Natural killer cell treated with Interleukin-12 subunit alpha and Interleukin-12 subunit beta and Interleukin-15 and Interleukin-18, amount 100 ng/mL, for 72 hours (primary cell): ENCODE measurements around the gene GRID2. TPM values are rescaled to one million over a fixed set of nuclear protein-coding genes. Genes with fewer than 3 reads are reported as not detected.

Experiments
- ATAC-seq, 2 donors: fragments of 150-1000 bp; cut with Tn5 transposase in 1 of 2; sonication (Bioruptor Pico), chemical (Tn5 transposase) in 1 of 2; 2 replicates each; pipeline ENCODE4 v1.10.0; 2021
- DNase-seq: peaks from one replicate; pipeline ENCODE4 v3.0.0; 2022; ENCODE audit warnings: low spot score
- H3K27ac Mint-ChIP-seq, 2 donors: 1 replicate in 1 of 2; 2 replicates in 1 of 2; pipeline ENCODE4 v1.8.0; 2022; ENCODE audit warnings: mixed read lengths in 2 of 2, mild to moderate bottlenecking in 1 of 2, moderate library complexity in 1 of 2
- H3K27me3 Mint-ChIP-seq, 2 donors: 1 replicate in 1 of 2; 2 replicates in 1 of 2; pipeline ENCODE4 v1.8.0; 2022; ENCODE audit warnings: mixed read lengths in 2 of 2
- H3K36me3 Mint-ChIP-seq: one replicate; pipeline ENCODE4 v1.8.0; 2022; ENCODE audit warnings: mixed read lengths
- H3K4me1 Mint-ChIP-seq, 2 donors: 1 replicate in 1 of 2; 2 replicates in 1 of 2; pipeline ENCODE4 v1.8.0; 2022; ENCODE audit warnings: low read depth in 2 of 2, mixed read lengths in 2 of 2, mild to moderate bottlenecking in 1 of 2
- H3K4me3 Mint-ChIP-seq: one replicate; pipeline ENCODE4 v1.8.0; 2022; ENCODE audit warnings: mixed read lengths
- H3K9me3 Mint-ChIP-seq: 2 replicates; pipeline ENCODE4 v1.8.0; 2022; ENCODE audit warnings: mixed read lengths
- total RNA-seq, 2 donors: library from RNA; stranded (reverse); gene quantifications; one replicate each; pipeline ENCODE4 v1.2.3, GENCODE V29; 2022

GRID2 gene
- total RNA-seq, 2 donors from 2014 or later = not detected

- Mint-ChIP-seq H3K4me3 (no peak overlapping the region), H3K36me3 (no peaks in the 10 kb centered on the region)
- no peak for ATAC-seq
These were observed 664.8 kb downstream of the GRID2 start for GRCh38 chr4:92968556-92968955.

GRCh38 chr4:92968996-92969395 is 665.2 kb downstream of the GRID2 start:
- H3K36me3 Mint-ChIP-seq = no peaks in the 10 kb centered on the region
- DNase-seq (no peak), ATAC-seq (no peak)
- H3K27me3 Mint-ChIP-seq = no peaks in the 10 kb centered on the region
- peaks cover 6% of the 10 kb centered on the region for H3K9me3 Mint-ChIP-seq
- H3K4me3 Mint-ChIP-seq = no peak overlapping the region
- no peak overlapping the region for H3K27ac Mint-ChIP-seq
- H3K4me1 Mint-ChIP-seq = no peaks in the 10 kb centered on the region

More at GRCh38 chr4:92968556-92968955, 664.8 kb downstream of the GRID2 start:
- H3K27me3 Mint-ChIP-seq = no peaks in the 10 kb centered on the region
- no peak overlapping the region for H3K27ac Mint-ChIP-seq
- H3K4me1 Mint-ChIP-seq = no peaks in the 10 kb centered on the region
- peaks cover 6% of the 10 kb centered on the region for H3K9me3 Mint-ChIP-seq
- DNase-seq = no peak

DNA sequence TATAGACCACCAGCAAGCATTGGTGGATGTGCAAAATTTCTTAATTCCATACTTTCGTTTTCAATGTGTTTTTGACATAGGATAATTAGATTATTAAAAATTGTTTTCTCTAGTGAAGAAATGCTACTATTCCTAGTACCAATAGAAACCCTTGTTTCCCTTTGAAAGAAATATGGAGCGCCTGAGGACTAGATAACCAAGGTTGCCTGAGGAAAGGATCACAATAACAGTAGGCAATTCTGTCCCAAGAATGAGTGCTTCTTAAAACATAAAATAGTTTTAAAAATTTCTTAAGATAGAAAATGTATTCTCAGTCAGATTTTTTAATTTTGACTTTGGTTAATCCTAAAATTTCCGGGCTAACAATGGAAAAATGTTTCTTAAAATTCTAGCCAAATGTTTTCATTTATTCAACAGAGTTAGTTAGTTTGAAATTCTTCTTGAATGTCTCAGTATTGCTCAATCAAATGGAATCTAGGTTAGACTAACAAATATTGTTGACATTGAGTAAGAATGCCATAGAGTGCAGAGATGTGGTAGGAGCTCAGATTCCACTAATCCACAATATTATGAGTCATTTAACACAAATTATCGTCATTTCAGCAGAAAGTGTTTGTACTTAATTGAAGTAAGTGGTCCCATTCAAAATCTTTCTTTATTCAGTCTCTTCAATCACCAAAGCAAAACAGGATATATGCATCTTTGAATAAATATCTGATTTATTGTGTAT is 666.0 kb downstream of the GRID2 start:
- Mint-ChIP-seq H3K36me3 (no peaks in the 10 kb centered on the region), H3K9me3 (peaks cover 6% of the 10 kb centered on the region), H3K27ac (no peak overlapping the region), H3K4me1 (no peaks in the 10 kb centered on the region), H3K27me3 (no peaks in the 10 kb centered on the region), H3K4me3 (no peak overlapping the region)
- ATAC-seq (no peak), DNase-seq (no peak)

- H3K4me1 Mint-ChIP-seq = no peaks in the 10 kb centered on the region
- no peaks in the 10 kb centered on the region for H3K27me3 Mint-ChIP-seq
- H3K9me3 Mint-ChIP-seq = peaks cover 6% of the 10 kb centered on the region
- no peak overlapping the region for H3K27ac Mint-ChIP-seq
- H3K4me3 Mint-ChIP-seq = no peak overlapping the region
- H3K36me3 Mint-ChIP-seq = no peaks in the 10 kb centered on the region
- ATAC-seq = no peak
- no peak for DNase-seq
These were observed 667.2 kb downstream of the GRID2 start for GRCh38 chr4:92970996-92971395.

DNA sequence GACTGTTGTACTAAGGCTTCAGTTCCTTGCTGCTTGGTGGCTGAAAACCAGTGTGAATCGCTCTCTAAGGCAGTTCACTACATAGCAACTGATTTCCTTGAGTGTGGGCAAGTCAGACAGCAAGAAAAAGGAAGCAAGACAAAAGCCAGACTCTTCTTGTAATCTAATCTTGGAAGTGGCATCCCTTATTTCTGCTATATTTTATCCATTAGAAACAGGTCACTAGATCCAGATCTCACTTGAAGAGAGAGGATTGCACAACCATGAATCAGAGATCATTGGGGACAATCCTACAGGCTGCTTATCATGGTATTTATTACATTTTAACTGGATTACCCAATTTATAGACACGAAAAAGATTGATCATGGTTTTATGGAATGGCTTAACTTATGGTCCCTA is 684.5 kb downstream of the GRID2 start:
- no peaks in the 10 kb centered on the region for H3K4me1 Mint-ChIP-seq
- no peak overlapping the region for H3K27ac Mint-ChIP-seq
- ATAC-seq (no peak), DNase-seq (no peak)
- no peaks in the 10 kb centered on the region for H3K36me3 Mint-ChIP-seq
- no peak overlapping the region for H3K4me3 Mint-ChIP-seq
- H3K27me3 Mint-ChIP-seq = no peaks in the 10 kb centered on the region
- peaks cover 9% of the 10 kb centered on the region for H3K9me3 Mint-ChIP-seq

GRCh38 chr4:92992758-92993157 is 689.0 kb downstream of the GRID2 start:
- Mint-ChIP-seq H3K4me1 (no peaks in the 10 kb centered on the region), H3K36me3 (no peaks in the 10 kb centered on the region), H3K4me3 (no peak overlapping the region), H3K9me3 (peaks cover 2% of the 10 kb centered on the region), H3K27me3 (no peaks in the 10 kb centered on the region), H3K27ac (no peak overlapping the region)
- ATAC-seq (no peak), DNase-seq (no peak)

DNA sequence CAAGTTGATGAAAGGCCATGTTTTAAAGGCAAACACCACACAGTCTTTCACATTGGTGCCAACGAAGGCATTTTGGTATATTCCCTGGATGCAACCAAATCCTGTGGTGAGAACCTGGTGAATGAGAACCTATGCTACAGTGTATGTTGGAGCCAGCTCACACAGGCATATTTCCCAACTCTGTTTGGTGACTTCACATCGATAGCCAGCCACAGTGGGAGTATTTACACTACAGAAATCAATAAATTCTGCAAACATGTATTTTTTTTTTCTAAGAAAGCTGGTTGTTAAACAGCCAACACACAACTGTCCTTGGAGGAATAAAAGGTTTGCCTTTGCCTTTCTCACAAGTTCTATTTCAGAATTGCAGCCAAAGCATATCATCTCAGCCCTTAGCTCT is 691.0 kb downstream of the GRID2 start:
- no peak for ATAC-seq
- no peaks in the 10 kb centered on the region for H3K4me1 Mint-ChIP-seq
- no peaks in the 10 kb centered on the region for H3K9me3 Mint-ChIP-seq
- no peak overlapping the region for H3K27ac Mint-ChIP-seq
- H3K36me3 Mint-ChIP-seq = no peaks in the 10 kb centered on the region
- H3K27me3 Mint-ChIP-seq = no peaks in the 10 kb centered on the region
- DNase-seq = no peak
- H3K4me3 Mint-ChIP-seq = no peak overlapping the region

DNA sequence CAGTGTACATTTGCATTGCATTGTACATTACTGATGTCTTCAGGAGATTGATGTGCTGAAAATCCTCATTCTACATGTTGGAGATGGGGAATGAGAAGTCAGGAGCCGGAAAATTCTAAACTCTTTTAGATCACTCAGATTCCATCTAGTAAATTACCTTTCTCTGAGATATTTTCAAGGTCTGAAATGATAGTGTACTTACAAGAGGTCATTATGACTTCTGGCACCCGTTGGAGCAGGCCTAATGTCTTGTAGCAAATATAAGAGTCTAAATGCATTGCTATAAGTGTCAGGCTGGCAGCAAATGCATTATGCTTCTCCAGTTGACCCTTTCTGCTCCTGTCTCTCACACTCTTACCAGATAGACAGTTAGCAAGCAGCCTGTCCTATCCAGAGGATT is 692.8 kb downstream of the GRID2 start:
- DNase-seq (no peak), ATAC-seq (no peak)
- Mint-ChIP-seq H3K9me3 (no peaks in the 10 kb centered on the region), H3K4me3 (no peak overlapping the region), H3K27ac (no peak overlapping the region), H3K36me3 (no peaks in the 10 kb centered on the region), H3K4me1 (no peaks in the 10 kb centered on the region), H3K27me3 (no peaks in the 10 kb centered on the region)

GRCh38 chr4:93000910-93001309 is 697.1 kb downstream of the GRID2 start:
- ATAC-seq (no peak), DNase-seq (no peak)
- H3K4me3 Mint-ChIP-seq = no peak overlapping the region
- H3K27me3 Mint-ChIP-seq = no peaks in the 10 kb centered on the region
- peaks cover 4% of the 10 kb centered on the region for H3K9me3 Mint-ChIP-seq
- peaks cover 6% of the 10 kb centered on the region for H3K36me3 Mint-ChIP-seq
- H3K27ac Mint-ChIP-seq = no peak overlapping the region
- H3K4me1 Mint-ChIP-seq = no peaks in the 10 kb centered on the region

GRCh38 chr4:93002240-93002639 is 698.5 kb downstream of the GRID2 start:
- Mint-ChIP-seq H3K27me3 (no peaks in the 10 kb centered on the region), H3K27ac (no peak overlapping the region), H3K4me1 (no peaks in the 10 kb centered on the region), H3K4me3 (no peak overlapping the region), H3K9me3 (peaks cover 4% of the 10 kb centered on the region), H3K36me3 (peaks cover 6% of the 10 kb centered on the region)
- DNase-seq (no peak), ATAC-seq (no peak)

DNA sequence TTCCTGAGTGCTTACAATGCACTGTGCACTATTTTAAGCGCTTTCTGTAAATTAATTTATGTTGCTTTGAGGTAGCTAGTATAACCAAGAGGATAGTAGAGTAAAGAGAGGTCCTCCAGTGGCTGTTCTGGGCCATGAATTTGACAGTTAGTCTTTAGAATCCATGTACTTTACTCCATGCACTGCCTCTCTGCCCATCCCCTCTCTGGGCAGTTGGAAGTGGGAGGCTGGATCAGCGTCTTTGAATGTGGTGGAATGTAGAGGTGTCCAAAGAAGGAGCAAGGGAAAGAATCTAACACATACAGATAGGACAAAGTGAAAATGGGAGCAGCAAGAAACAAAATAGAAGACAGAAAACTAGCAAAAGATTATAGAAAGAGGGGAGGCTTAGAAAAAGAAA is 712.6 kb downstream of the GRID2 start:
- H3K4me1 Mint-ChIP-seq = no peaks in the 10 kb centered on the region
- H3K27ac Mint-ChIP-seq = no peak overlapping the region
- DNase-seq (no peak), ATAC-seq (no peak)
- H3K36me3 Mint-ChIP-seq = peaks cover 11% of the 10 kb centered on the region
- H3K9me3 Mint-ChIP-seq = peaks cover 18% of the 10 kb centered on the region
- H3K27me3 Mint-ChIP-seq = no peaks in the 10 kb centered on the region
- H3K4me3 Mint-ChIP-seq = no peak overlapping the region

- H3K27me3 Mint-ChIP-seq = no peaks in the 10 kb centered on the region
These were observed 714.5 kb downstream of the GRID2 start for GRCh38 chr4:93018243-93018642.

GRCh38 chr4:93018806-93019205 is 715.0 kb downstream of the GRID2 start:
- H3K27me3 Mint-ChIP-seq = no peaks in the 10 kb centered on the region
- ATAC-seq (no peak), DNase-seq (no peak)
- H3K36me3 Mint-ChIP-seq = peaks cover 11% of the 10 kb centered on the region
- H3K27ac Mint-ChIP-seq = no peak overlapping the region
- H3K9me3 Mint-ChIP-seq = peaks cover 15% of the 10 kb centered on the region
- H3K4me3 Mint-ChIP-seq = no peak overlapping the region
- no peaks in the 10 kb centered on the region for H3K4me1 Mint-ChIP-seq

More at GRCh38 chr4:93018243-93018642, 714.5 kb downstream of the GRID2 start:
- ATAC-seq (no peak), DNase-seq (no peak)
- H3K9me3 Mint-ChIP-seq = peaks cover 15% of the 10 kb centered on the region
- H3K27ac Mint-ChIP-seq = no peak overlapping the region
- no peaks in the 10 kb centered on the region for H3K4me1 Mint-ChIP-seq
- H3K4me3 Mint-ChIP-seq = no peak overlapping the region
- H3K36me3 Mint-ChIP-seq = peaks cover 11% of the 10 kb centered on the region

DNA sequence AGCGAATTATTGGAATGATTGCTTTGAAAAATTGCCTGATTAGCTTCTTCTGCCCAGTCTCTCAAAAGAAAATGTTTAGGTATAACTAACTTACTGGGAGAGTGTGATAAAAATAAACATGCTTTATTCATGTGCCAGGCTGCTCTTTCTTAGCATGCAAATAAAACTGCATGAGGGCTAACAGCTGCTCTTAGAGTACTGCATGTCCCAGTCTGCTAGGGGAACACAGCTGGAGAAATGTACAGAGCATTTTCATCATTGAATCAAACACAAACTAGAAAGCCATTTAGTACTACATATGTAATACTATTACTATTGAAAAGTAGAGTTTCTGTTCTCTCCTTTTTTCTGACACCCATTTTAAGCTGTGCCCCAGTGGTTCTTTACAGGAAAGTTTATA is 726.0 kb downstream of the GRID2 start:
- H3K4me3 Mint-ChIP-seq = no peak overlapping the region
- DNase-seq (no peak), ATAC-seq (no peak)
- H3K27me3 Mint-ChIP-seq = no peaks in the 10 kb centered on the region
- H3K36me3 Mint-ChIP-seq = peaks cover 10% of the 10 kb centered on the region
- H3K4me1 Mint-ChIP-seq = no peaks in the 10 kb centered on the region
- peaks cover 18% of the 10 kb centered on the region for H3K9me3 Mint-ChIP-seq
- H3K27ac Mint-ChIP-seq = no peak overlapping the region

GRCh38 chr4:93030670-93031069 is 726.9 kb downstream of the GRID2 start:
- H3K4me3 Mint-ChIP-seq = no peak overlapping the region
- no peak for ATAC-seq
- H3K36me3 Mint-ChIP-seq = peaks cover 10% of the 10 kb centered on the region
- H3K27ac Mint-ChIP-seq = no peak overlapping the region
- no peaks in the 10 kb centered on the region for H3K4me1 Mint-ChIP-seq
- no peak for DNase-seq
- peaks cover 19% of the 10 kb centered on the region for H3K9me3 Mint-ChIP-seq
- no peaks in the 10 kb centered on the region for H3K27me3 Mint-ChIP-seq
